ENCODE data around the gene FCGBP.

DNA sequence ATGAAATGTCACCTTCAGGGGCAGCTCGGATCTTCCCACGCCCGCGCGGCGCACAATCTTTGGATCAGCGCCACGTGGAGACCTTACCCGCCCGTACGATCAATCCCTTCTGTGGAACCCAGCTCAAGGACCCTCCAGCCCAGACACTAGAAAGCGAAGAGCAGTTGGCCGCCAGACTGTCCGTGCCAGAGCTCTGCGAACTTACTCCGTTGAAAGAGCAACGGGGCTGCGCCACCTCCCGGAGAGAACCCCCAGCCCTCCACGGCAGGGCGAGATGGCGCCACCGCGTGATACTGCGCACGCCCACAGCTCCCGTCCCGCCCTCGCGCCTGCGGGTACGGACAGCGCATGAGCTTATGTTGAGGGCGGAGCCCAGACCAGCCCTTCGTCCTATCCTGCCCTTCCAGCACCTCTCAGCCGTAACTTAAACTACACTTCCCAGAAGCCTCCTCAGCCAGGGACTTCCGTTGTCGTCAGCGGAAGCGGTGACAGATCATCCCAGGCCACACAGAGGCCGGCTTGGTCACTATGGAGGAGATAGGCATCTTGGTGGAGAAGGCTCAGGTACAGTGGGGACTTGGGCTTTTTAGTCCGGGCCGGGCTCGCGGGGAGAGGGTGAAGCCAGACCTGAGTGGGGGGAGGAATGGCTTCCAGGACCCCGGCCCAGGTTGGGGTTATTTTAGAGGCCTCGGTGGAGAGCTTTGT lies 36.4 kb upstream of the FCGBP start, which contains the start of gene PSMC4:
- TF ChIP-seq POLR2AphosphoS5 (IDR thresholded peaks at IDR 0.05; ENCODE audit: low read depth, low read length) (peak; percentile 93), TAF1 (IDR thresholded peaks at IDR 0.05; ENCODE audit: borderline replicate concordance, insufficient read depth, low read length) (peak; percentile 91; the same call in 1 of the 2 replicates), SIN3A (IDR thresholded peaks at IDR 0.05; ENCODE audit: borderline replicate concordance, insufficient read depth, low read length) (peak; percentile 83; the same call in 1 of the 2 replicates), FOXP2 (optimal IDR thresholded peaks at IDR 0.05; ENCODE audit: borderline replicate concordance, extremely low read depth, extremely low read length, insufficient read depth) (peak; percentile 93)
- TF ChIP-seq, protein P1, sequence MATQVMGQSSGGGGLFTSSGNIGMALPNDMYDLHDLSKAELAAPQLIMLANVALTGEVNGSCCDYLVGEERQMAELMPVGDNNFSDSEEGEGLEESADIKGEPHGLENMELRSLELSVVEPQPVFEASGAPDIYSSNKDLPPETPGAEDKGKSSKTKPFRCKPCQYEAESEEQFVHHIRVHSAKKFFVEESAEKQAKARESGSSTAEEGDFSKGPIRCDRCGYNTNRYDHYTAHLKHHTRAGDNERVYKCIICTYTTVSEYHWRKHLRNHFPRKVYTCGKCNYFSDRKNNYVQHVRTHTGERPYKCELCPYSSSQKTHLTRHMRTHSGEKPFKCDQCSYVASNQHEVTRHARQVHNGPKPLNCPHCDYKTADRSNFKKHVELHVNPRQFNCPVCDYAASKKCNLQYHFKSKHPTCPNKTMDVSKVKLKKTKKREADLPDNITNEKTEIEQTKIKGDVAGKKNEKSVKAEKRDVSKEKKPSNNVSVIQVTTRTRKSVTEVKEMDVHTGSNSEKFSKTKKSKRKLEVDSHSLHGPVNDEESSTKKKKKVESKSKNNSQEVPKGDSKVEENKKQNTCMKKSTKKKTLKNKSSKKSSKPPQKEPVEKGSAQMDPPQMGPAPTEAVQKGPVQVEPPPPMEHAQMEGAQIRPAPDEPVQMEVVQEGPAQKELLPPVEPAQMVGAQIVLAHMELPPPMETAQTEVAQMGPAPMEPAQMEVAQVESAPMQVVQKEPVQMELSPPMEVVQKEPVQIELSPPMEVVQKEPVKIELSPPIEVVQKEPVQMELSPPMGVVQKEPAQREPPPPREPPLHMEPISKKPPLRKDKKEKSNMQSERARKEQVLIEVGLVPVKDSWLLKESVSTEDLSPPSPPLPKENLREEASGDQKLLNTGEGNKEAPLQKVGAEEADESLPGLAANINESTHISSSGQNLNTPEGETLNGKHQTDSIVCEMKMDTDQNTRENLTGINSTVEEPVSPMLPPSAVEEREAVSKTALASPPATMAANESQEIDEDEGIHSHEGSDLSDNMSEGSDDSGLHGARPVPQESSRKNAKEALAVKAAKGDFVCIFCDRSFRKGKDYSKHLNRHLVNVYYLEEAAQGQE (IDR thresholded peaks at IDR 0.05; ENCODE audit: insufficient read depth in 1 of 2, low read depth in 2 of 2, low read length in 2 of 2) = peak in 1 of 2 experiments; percentile 10; a peak in 2 of 4 replicates

Measured in PFSK-1 (cell line).